WI38 (cell line): ENCODE results near the gene ADAMTSL3.

Experiments
- H3K4me3 ChIP-seq: 2 replicates; pipeline ENCODE4 v1.5.1; 2011; ENCODE audit warnings: low read depth, mild to moderate bottlenecking, control low read depth, low read length
- TF ChIP-seq, protein P1 (sequence below): IDR thresholded peaks from 2 replicates; pipeline ENCODE4 v1.5.1; 2012; ENCODE audit warnings: low read depth, mild to moderate bottlenecking, control low read depth, low read length

The ADAMTSL3 gene, protein sequence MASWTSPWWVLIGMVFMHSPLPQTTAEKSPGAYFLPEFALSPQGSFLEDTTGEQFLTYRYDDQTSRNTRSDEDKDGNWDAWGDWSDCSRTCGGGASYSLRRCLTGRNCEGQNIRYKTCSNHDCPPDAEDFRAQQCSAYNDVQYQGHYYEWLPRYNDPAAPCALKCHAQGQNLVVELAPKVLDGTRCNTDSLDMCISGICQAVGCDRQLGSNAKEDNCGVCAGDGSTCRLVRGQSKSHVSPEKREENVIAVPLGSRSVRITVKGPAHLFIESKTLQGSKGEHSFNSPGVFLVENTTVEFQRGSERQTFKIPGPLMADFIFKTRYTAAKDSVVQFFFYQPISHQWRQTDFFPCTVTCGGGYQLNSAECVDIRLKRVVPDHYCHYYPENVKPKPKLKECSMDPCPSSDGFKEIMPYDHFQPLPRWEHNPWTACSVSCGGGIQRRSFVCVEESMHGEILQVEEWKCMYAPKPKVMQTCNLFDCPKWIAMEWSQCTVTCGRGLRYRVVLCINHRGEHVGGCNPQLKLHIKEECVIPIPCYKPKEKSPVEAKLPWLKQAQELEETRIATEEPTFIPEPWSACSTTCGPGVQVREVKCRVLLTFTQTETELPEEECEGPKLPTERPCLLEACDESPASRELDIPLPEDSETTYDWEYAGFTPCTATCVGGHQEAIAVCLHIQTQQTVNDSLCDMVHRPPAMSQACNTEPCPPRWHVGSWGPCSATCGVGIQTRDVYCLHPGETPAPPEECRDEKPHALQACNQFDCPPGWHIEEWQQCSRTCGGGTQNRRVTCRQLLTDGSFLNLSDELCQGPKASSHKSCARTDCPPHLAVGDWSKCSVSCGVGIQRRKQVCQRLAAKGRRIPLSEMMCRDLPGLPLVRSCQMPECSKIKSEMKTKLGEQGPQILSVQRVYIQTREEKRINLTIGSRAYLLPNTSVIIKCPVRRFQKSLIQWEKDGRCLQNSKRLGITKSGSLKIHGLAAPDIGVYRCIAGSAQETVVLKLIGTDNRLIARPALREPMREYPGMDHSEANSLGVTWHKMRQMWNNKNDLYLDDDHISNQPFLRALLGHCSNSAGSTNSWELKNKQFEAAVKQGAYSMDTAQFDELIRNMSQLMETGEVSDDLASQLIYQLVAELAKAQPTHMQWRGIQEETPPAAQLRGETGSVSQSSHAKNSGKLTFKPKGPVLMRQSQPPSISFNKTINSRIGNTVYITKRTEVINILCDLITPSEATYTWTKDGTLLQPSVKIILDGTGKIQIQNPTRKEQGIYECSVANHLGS (N-terminal part only)

DNA sequence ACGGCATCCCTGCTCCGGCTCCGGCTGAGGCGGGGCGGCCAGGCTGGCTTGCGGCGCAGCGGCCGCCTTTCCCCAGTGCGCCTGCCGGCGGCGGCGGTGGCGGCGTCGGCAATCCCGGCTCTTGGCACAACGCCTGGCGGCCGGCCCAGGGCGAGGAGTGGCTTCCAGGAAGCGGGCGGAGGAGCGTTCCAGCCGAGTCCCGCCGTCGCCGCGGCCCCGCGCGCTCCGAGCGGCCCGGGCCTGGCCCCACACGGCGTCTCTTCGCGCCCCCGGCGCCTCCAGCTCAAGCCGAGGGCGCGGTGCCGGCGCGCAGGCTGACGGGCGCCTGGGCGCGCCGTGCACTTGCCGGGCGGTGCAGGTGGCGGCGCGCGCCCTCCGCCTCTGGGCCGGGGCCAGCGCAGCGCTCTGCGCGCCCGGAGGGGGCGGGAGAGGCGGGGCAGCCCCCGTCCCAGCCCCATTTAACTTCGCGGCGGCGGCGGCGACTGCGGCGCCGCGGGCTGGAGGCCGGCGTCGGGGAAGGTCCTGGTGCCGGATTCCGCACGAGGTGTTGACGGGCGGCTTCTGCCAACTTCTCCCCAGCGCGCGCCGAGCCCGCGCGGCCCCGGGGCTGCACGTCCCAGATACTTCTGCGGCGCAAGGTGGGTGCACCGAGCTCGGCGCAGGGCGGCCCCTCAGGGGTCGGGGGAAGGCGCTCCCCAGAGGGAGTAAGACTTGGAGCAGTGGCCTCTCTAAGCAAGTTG lies at the start of gene ADAMTSL3:
Gene ADAMTSL3 (plus strand): TSS at position 485 of the 740 bp plus-strand sequence. CDS start 1,639 bp downstream, outside the sequence.
- TF ChIP-seq, protein P1, sequence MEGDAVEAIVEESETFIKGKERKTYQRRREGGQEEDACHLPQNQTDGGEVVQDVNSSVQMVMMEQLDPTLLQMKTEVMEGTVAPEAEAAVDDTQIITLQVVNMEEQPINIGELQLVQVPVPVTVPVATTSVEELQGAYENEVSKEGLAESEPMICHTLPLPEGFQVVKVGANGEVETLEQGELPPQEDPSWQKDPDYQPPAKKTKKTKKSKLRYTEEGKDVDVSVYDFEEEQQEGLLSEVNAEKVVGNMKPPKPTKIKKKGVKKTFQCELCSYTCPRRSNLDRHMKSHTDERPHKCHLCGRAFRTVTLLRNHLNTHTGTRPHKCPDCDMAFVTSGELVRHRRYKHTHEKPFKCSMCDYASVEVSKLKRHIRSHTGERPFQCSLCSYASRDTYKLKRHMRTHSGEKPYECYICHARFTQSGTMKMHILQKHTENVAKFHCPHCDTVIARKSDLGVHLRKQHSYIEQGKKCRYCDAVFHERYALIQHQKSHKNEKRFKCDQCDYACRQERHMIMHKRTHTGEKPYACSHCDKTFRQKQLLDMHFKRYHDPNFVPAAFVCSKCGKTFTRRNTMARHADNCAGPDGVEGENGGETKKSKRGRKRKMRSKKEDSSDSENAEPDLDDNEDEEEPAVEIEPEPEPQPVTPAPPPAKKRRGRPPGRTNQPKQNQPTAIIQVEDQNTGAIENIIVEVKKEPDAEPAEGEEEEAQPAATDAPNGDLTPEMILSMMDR: no peak
- no peak within 1 kb of the TSS for H3K4me3 ChIP-seq

DNA sequence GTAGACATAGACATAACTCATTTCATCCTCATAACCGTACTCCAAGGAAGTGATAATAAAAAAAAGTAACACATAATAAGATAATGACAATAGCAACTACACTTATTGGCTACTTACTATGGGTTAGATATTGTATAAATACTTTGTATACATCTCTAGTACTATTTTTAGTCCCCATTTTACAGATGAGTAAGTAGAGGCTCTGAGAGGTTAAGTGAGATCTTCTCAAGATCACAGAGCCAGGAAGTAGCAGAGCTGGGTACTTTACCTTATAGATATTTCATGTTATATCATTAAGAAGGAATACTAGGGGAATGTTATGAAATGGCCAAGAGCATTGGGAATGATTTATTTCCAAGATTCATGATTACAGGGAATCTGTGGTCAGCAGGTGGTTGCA lies 49.4 kb upstream of the ADAMTSL3 start:
- TF ChIP-seq, protein P1: no peak
- no peak overlapping the region for H3K4me3 ChIP-seq

DNA sequence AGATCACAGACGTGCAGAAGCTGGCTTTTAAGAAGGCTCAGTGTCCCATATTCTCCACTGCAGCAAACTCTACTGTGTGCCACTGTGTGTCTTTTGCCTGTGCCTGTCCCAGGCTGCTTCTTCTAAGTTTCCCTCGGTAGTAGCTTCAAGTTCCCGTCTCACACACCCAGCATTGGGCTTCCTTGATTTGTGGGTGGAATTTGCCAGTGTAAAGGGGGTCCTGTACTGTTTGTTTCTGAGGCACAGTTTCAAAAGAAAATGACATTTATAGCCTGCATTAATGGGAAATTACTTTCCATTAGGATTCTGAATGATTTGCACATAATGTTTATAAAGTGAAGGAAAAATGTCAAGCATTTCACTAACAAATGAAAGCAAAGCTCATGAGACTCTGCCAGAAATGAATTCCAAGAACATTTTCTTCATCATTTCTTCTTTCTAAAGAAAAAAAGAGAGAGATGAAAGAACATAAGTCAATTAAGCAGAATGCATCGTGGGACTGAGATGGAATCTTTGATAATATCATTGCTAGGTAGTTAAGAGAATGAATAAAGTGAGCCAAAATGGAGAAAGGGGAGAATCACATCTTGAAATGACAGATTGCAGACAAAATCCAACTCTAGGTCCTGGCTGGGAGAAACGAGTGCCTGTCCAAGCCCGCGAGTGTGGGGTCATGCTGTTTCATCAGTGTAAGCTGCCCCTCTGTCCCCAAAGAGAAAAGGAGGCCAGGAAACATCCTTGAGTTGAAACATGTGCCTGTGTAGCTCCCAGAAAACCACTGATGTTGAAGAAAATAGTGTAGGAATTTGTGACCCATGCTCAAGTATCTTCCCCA lies 48.6 kb upstream of the ADAMTSL3 start:
- H3K4me3 ChIP-seq: no peak overlapping the region
- TF ChIP-seq, protein P1: no peak

DNA sequence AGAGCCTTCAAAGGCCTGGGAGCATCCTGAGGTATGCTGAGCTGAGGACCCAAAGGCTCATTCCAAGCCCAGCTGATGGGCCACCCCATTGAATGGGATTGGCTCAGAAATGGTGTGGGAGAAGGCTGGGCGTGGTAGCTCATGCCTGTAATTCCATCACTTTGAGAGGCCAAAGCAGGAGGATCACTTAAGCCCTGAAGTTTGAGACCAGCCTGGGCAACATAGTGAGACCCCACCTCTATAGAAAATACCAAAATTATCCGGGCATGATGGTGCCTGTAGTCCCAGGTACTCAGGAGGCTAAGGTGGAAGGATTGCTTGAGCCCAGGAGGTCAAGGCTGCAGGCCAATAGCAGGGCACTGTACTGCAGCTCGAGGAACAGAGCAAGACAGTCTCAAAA lies 43.8 kb upstream of the ADAMTSL3 start:
- TF ChIP-seq, protein P1: no peak
- H3K4me3 ChIP-seq: no peak overlapping the region

DNA sequence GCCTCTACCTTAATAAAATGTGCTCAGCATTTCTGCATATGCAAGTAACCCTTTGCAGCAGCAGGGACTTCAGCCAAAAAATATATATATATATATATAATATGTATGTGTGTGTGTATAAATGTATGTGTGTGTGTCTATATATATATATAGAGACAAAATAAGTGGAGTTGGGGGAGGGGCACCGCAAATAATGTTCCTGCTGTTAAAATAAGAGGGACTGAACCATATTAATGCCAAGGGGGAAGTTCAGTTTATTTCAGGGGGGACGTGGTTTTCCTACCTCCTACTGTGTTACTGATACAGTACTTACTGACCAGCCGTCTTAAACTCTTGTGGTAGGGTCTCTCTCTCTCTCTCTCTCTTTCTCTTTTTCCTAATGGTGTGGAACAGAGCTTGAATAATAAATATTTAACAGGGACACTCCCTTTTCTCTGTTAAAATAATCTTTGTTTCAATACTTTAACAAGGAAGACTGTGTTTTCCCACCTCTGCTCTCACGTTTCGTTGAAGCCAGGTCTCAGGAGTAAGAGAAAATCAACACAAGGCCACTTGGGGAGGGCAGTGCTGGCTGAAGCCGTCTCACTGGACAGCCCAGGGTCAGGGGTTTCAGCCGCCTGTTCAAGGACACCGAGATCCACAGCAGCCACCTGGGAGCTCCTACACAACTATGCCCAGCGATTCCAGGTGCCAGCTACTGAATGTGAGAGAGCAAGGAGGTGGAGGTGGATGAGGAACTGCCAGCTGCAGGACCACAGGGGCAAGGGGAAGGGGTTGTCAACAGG lies 42.8 kb upstream of the ADAMTSL3 start:
- TF ChIP-seq, protein P1: no peak
- no peak overlapping the region for H3K4me3 ChIP-seq
